Panc1 (cell line): ENCODE data around the gene NALCN.

Experiments
- POLR2AphosphoS5 ChIP-seq: IDR thresholded peaks from 2 replicates; pipeline ENCODE4 v1.6.1; 2012; ENCODE audit warnings: mild to moderate bottlenecking, low read depth, low read length, moderate library complexity
- TCF7L2 ChIP-seq: IDR thresholded peaks from 2 replicates; pipeline ENCODE4 v1.6.1; 2011; ENCODE audit warnings: mild to moderate bottlenecking, low read depth, low read length, inconsistent platforms
- TF ChIP-seq, protein P1 (sequence below): fragments of 450-650 bp; IDR thresholded peaks from 2 replicates; pipeline ENCODE4 v1.5.1; 2017; ENCODE audit warnings: mild to moderate bottlenecking

DNA sequence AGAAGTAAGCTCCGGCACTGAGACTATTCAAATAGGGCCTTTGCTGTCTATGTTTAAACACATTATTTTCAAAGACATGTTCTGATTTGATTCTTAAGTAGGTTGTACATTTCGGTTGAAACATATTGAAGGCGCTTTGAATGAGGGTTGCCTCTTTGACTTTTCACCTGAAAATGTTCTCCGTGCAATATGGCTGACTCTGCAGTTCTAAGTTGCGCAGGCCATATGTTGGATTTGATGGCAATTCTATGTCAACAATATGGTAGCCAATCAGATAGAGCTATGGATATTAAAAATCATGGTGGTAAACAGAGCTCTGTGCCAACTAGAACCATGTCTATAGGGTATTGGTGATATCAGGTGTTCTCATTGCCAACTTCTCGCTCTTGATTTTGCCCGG, 307.3 kb downstream of the NALCN start:
- TF ChIP-seq POLR2AphosphoS5 (no peak), TCF7L2 (no peak)
- TF ChIP-seq, protein P1, sequence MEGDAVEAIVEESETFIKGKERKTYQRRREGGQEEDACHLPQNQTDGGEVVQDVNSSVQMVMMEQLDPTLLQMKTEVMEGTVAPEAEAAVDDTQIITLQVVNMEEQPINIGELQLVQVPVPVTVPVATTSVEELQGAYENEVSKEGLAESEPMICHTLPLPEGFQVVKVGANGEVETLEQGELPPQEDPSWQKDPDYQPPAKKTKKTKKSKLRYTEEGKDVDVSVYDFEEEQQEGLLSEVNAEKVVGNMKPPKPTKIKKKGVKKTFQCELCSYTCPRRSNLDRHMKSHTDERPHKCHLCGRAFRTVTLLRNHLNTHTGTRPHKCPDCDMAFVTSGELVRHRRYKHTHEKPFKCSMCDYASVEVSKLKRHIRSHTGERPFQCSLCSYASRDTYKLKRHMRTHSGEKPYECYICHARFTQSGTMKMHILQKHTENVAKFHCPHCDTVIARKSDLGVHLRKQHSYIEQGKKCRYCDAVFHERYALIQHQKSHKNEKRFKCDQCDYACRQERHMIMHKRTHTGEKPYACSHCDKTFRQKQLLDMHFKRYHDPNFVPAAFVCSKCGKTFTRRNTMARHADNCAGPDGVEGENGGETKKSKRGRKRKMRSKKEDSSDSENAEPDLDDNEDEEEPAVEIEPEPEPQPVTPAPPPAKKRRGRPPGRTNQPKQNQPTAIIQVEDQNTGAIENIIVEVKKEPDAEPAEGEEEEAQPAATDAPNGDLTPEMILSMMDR: no peak
